GM18868 (cell line): Measurements from ENCODE around the gene DOCK10.
A peak's percentile ranks its signal among the peaks of the same experiment; 100 is the strongest.

ENCODE experiments used
- ATAC-seq: cut with Tn5 transposase; IDR thresholded peaks from one replicate; pipeline ENCODE4 v1.9.1; 2021; ENCODE audit warnings: mild to moderate bottlenecking, moderate library complexity; ENCODE audit not compliant: unreplicated experiment

The DOCK10 gene

GRCh38 chr2:224982910-224983711 lies 59.2 kb downstream of the DOCK10 start:
- ATAC-seq = peak; percentile 90

- ATAC-seq = no peak
These were observed 60.0 kb downstream of the DOCK10 start for GRCh38 chr2:224982226-224982625.

- no peak for ATAC-seq
These were observed 65.4 kb downstream of the DOCK10 start for GRCh38 chr2:224976629-224977525.

- no peak for ATAC-seq
These were observed 66.5 kb downstream of the DOCK10 start for GRCh38 chr2:224975761-224976160.

- ATAC-seq = peak; percentile 38
These were observed 68.9 kb downstream of the DOCK10 start for GRCh38 chr2:224973112-224974016.

- peak; percentile 35 for ATAC-seq
These were observed 71.1 kb downstream of the DOCK10 start for GRCh38 chr2:224971214-224971613.

- ATAC-seq = peak; percentile 40
These were observed 72.0 kb downstream of the DOCK10 start for GRCh38 chr2:224970311-224970710.

- ATAC-seq = peak; percentile 62
These were observed 72.5 kb downstream of the DOCK10 start for GRCh38 chr2:224969633-224970260.

- no peak for ATAC-seq
These were observed 73.2 kb downstream of the DOCK10 start for GRCh38 chr2:224969095-224969494.

GRCh38 chr2:224968051-224968450 lies 74.2 kb downstream of the DOCK10 start:
- ATAC-seq = no peak

- ATAC-seq = no peak
These were observed 75.7 kb downstream of the DOCK10 start for GRCh38 chr2:224966613-224967012.

GRCh38 chr2:224959556-224959955 lies 82.7 kb downstream of the DOCK10 start:
- no peak for ATAC-seq

GRCh38 chr2:224958873-224959272 lies 83.4 kb downstream of the DOCK10 start:
- ATAC-seq = no peak

GRCh38 chr2:224958462-224958857 lies 83.8 kb downstream of the DOCK10 start:
- no peak for ATAC-seq

GRCh38 chr2:224957540-224958461 lies 84.5 kb downstream of the DOCK10 start:
- peak; percentile 89 for ATAC-seq

GRCh38 chr2:224956706-224957105 lies 85.6 kb downstream of the DOCK10 start:
- ATAC-seq = no peak

GRCh38 chr2:224954980-224955379 lies 87.3 kb downstream of the DOCK10 start:
- ATAC-seq = no peak

- peak; percentile 53 for ATAC-seq
These were observed 89.2 kb downstream of the DOCK10 start for GRCh38 chr2:224952936-224953657.
